ENCODE measurements around the gene WSB1.
"Not testable (repeated sequence)": the region's sequence is repeated elsewhere in the genome, so short reads cannot be mapped to it uniquely, and the experiment has no call there.

The WSB1 gene

DNA sequence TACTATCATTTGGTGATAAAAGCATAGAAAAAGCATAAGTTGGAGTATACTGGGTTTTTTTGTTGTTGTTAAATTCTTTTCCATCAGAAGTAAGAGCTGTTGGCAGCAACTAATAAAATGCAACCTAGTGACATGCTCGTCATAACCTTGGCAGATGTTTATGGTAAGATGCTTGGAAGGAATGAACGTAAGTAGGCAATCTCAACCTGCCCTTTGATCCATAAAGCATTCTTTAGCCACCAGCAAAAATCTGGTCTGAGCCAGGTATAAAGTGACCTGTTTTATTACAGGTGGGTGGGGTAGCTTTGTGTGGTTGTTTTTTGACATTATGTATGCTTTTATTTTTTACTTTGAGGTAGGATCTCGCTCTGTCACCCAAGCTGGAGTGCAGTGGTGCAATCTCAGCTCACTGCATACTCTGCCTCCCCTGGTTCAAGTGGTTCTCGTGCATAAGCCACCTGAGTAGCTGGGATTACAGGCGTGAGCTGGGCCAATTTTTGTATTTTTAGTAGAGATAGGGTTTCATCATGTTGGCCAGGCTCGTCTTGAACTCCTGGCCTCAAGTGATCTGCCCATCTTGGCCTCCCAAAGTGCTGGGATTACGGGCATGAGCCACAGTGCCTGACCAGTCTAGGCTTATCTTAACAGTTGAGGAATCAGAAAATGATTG, 22.0 kb downstream of the WSB1 start:
- no peak for DNase-seq (ENCODE audit: low read depth)

GRCh38 chr17:27318228-27318627, 24.3 kb downstream of the WSB1 start:
- DNase-seq (ENCODE audit: low read depth) = no peak

- DNase-seq (ENCODE audit: low read depth) = no peak
These were observed 24.7 kb downstream of the WSB1 start for GRCh38 chr17:27318633-27319032.

- no peak for DNase-seq (ENCODE audit: low read depth)
These were observed 25.8 kb downstream of the WSB1 start for GRCh38 chr17:27319541-27320221.

DNA sequence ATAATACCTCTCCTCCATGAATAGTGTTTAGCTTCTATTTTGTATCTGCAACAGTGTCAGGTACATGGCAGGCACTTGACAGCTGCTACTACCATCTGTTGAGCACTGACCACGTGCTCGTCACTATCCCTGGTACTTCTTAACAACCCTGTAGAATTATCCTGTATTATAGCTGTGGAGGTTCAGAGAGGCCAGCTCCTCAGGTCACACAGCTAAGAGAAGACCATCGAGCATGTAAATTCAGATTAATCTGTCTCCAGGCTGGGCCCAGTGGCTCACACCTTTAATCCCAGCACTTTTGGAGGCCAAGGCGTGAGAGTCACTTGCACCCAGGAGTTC, 26.3 kb downstream of the WSB1 start:
- DNase-seq (ENCODE audit: low read depth) = no peak

- DNase-seq (ENCODE audit: low read depth) = no peak
These were observed 27.5 kb downstream of the WSB1 start for GRCh38 chr17:27321372-27321771.

GRCh38 chr17:27322026-27322425, 28.1 kb downstream of the WSB1 start:
- DNase-seq (ENCODE audit: low read depth) = no peak

- no peak for DNase-seq (ENCODE audit: low read depth)
These were observed 29.0 kb downstream of the WSB1 start for GRCh38 chr17:27322690-27323508.

DNA sequence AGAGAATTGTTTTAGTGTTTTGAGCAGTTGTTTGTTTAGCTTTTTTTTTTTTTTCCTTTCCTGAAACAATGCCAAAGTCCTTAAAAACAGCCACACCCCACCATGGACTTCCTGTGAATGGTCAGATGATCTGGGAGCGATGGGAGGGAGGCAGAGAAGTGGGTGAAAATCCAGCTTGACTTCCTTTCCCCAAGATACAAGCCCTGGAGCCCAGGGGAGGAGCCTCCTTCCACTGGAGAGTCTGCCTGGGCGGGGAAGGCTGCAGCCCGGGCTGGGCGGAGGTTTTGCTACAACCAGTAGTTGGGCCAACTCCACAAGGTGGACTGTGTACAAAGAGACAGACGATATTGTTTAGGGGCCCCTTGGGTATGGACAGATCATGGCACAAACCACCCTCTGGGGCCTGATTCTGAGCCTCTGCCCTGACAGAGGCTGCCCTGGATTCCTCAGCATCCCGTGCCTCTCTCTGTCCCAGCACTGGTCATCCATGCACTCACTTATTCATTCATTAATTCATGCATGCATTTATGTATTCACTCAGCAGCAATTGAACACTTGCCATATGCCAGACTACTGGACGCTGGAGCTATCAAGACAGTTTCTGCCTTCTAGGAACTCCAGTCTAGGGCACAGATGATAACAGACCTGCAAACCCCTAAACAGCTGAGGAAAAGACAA, 29.8 kb downstream of the WSB1 start:
- DNase-seq (ENCODE audit: low read depth) = peak; percentile 50

DNA sequence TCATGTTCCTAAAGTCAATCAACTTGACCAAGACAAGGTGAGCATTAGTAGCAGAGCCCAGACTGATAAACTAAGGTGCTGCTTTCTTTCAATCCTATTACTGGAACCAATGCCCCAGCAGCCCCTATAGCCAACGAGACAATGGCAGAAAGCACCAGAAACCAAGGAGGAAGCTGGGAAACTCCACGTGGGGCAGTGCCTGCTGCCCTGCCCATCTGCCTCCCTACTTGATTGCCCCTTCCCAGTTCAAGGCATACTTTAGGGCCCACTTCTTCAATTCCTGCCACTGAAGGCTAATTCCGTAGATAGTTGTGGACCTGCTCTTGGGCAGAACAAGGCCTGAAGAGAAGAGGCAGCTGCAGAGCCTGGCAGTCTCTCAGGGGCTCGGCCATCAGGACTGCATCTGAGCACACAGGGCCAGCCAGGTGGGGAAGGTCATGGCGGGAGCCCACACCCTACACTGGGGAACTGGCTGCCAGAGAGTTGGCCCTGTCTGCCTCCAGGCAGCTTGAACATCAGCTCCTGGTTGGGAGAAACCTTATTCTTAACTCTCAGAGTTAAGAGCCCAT, 30.9 kb downstream of the WSB1 start:
- DNase-seq (ENCODE audit: low read depth) = no peak

DNA sequence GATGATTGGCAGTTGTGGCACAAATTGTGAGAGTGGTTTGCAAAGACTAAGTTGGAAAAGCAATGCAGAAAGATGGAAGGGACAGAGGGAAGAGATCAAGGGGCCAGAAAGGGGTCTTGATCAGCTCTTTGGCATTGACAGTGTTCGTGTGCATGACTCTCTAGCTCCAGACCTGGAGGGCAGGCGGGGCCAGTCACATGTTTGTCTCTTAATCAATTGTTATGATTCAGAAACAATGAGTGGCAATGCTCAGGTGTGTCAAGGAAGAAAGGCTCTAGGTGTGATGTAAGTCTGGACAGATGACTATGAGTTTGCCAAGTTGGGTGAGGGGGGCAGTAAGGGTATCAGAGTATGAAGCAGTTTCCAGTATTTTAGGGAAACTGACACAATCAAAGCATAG, 32.1 kb downstream of the WSB1 start:
- DNase-seq (ENCODE audit: low read depth) = no peak

DNA sequence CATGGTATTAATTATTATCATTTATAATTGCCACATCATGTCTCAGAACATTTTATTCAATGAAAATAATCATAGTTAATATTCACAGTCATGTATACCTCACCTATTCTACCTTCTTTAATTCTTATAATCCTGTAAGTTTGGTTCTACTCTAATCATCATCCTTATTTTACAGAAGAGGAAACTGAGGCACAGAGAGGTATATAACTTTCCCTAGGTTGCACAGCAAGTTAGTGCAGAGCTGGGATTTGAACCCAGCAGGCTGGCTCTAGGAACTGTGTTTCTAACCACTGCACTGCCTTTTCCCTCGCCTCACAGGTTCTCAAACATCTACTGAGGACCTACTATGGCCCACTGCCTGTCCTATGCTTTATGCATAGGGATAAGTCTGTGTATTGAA, 32.7 kb downstream of the WSB1 start:
- DNase-seq (ENCODE audit: low read depth) = no peak

- no peak for DNase-seq (ENCODE audit: low read depth)
These were observed 33.5 kb downstream of the WSB1 start for GRCh38 chr17:27327397-27327796.

- DNase-seq (ENCODE audit: low read depth) = no peak
These were observed 34.0 kb downstream of the WSB1 start for GRCh38 chr17:27327871-27328270.

- DNase-seq (ENCODE audit: low read depth) = not testable (repeated sequence)
These were observed 34.8 kb downstream of the WSB1 start for GRCh38 chr17:27328686-27329085.

- DNase-seq (ENCODE audit: low read depth) = no peak
These were observed 35.4 kb downstream of the WSB1 start for GRCh38 chr17:27329146-27329805.

DNA sequence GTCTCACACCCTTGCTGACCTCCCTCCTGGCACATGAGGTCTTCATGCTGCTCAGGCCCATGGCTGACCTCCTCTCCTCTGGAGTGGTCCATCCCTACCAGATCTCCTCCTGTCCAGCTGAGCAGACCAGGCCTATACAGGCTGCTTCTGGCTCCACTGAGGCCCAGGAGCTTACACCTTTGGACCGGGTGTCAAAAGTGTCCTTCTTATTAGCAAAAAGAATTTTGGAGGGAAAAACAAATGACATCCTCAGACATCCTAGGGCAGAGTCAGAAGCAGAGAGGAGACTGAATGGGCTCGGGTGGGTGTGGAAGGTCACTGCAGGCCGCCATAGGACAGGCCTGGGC, 38.1 kb downstream of the WSB1 start:
- DNase-seq (ENCODE audit: low read depth) = no peak

DNA sequence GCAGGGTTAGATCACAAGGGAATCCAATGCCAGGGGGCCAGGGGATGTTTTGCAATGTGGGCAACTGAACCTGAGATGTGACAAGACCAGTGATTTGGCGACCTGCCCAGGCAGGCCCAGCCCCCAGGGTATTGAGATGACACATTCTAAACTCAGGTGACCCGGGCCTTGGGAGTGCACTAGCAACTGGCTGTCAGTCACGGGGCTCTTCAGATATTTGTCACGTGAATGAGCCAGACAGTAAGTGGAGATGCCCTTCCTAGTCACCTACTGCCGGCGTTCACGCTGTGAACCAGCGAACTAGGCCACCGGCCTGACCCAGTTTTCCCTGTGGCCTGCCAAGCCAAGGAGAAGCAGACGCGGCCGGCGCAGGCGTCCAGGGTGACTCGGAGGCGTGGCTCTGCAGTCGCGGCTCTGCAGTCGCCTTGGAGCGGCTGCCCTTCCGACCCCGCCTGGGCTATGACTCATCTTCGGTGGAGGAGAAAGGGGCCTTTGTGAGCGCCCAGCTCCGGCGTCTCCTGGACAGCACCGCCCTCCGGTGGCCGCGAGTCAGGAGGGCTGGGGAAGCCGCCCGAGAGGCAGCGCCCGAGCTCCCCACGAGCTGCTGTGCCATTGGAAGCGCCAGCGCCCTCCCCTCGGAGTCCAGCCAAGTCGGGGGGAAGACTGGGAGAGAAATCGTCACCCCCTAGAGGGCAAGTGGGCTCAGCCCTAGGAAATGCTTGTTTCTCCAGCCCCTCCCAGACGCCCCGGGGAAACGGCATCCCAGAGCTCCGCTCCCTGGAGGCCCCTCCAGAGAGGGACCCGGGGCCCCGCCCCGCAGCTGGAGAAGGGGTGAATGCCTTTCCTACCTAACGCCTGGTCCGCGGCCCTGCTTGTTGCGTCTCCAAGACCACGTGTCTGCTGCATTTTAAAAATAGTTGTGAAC, 38.8 kb downstream of the WSB1 start:
- DNase-seq (ENCODE audit: low read depth) = peak; percentile 99

DNA sequence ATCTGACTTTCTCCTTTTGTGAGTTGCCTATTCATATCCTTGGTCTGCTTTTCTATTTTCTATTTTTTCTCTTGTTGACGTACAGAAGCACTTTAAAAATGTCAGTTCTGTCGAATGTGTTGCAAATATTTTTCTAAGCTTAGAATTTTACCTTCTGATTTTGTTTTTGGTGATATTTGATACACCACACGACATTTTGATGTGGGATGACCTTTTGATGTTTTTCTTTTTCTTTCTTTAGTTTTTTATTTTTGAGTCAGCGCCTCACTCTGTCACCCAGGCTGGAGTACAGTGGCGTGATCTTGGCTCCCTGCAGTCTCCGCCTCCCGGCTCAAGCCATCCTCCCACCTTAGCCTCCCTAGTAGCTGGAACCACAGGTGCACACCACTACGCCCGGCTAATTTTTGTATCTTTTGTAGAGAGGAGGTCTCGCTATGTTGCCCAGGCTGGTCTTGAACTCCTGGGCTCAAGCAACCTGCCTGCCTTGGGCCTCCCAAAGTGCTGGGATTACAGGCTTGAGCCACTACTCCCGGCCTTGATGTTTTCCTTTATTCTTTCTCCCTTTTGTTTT, 39.6 kb downstream of the WSB1 start:
- no peak for DNase-seq (ENCODE audit: low read depth)

- DNase-seq (ENCODE audit: low read depth) = no peak
These were observed 42.3 kb downstream of the WSB1 start for GRCh38 chr17:27336184-27336583.

Measured in ELR (cell line).